Left hindlimb (tissue), 1 donor: ENCODE data around the gene ASXL3.

Experiments
- DNase-seq: peaks from one replicate; pipeline ENCODE4 v3.0.0-alpha.2; 2018

ASXL3 gene

DNA sequence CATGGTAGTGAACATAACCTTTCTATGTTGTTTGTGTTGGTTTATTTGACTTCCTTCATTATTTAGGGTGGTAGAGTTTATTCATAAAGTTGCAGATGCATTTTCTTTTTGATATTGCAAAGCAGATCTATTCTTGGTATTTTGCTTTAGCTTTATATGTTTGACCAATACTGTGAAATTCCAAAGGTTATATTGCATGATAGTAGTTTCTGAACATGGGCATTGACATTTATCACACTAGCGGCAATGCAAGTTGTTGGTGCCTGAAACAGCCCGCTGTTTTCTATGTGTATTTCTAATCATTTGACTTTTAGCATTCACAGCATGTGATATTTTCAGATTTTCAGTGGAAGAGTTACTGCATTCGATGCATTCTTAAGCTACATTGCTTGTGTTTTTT, 87.2 kb downstream of the ASXL3 start:
- no peak for DNase-seq

DNA sequence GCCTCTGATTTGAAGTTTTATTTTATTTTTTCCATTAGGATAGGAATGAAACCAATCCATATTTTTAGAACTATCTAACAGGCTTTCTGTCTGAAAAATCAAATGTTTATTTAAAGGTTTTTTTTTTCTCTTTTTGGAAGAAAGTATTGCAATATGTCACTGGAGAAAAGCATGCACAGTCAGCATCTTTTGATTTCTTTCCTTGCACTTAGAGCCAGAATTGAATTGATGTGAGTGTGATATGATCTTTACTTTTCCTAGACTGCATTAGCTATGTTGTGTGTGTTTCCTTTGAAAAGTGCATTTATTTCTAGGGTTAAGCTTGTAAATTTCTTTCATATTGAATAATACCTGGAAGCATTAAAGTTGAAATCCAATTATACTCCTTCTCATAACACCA, 87.6 kb downstream of the ASXL3 start:
- DNase-seq, result no peak

DNA sequence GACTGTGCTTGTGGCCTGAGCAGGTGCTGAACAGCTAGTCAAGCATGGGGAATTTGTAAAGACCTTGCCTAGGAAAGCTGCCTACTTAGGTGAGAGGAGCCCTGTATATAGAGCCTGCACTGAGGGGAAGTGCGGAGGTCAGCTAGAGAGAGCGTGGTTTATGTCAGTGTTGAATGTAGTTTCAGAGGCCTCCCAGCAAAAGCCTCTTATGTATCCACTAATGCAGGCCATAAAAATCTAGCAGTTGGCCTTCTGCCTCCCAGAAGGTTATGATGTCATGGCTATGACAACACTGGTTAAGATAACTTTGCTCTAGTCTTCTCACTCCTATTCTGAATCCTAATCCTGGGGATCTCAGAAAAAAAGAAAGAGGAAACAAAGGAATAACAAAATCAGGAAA, 88.9 kb downstream of the ASXL3 start:
- DNase-seq, result no peak

DNA sequence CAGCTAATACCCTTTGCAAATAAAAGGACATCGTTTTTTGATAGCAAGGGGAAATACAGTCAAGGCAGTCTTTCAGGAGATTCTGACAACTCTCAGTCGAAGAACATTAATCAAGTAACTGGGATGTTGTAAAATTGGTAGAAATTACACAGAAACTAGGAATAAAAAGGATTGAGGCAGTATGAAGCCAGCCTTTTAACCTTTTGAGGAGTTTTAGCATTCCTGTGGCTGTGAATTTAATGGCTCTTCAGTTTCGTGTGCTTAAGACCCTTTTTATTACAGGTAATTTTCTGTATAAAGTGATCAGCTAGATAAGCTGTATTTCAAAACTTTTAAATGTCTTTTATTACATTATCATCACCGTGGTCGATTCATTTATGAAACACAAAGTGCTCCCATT, 91.6 kb downstream of the ASXL3 start:
- no peak for DNase-seq

DNA sequence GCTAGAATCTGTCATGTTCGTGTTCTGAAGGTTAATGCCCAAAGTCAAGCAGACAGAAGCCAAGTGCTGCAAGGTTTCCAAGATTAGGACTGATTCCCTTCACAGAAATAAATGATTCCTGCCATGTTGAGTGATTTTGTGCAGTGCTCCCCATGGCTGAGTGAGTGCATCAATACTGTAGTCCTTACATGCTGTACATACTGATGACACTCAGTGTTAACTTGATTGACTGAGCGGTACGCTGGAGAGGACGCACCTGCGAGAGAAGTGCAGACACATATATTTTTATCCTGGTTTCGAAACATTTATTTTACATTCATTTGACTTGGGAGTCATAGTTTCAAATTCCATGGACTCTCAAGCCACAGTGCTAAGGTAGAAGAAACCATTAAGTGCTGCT, 92.0 kb downstream of the ASXL3 start:
- DNase-seq, result no peak

DNA sequence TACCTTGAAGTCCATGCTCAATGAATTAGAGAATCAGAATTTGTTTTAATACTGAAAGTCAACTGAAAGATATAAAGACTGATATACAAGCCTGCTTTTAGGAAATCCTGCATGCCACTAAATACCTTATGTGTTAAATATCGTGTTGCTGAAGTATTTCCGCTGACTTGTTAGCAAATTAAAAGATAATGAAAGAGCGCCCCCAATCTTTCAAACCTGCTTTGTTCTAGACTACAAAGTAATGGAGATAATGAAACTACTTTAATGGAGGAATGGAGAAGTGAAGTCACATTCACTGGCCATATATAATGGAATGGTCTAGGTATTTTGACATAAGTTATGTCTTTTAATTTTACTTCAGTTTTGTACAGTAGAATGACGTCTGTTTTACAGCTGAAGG, 95.7 kb downstream of the ASXL3 start:
- no peak for DNase-seq

DNA sequence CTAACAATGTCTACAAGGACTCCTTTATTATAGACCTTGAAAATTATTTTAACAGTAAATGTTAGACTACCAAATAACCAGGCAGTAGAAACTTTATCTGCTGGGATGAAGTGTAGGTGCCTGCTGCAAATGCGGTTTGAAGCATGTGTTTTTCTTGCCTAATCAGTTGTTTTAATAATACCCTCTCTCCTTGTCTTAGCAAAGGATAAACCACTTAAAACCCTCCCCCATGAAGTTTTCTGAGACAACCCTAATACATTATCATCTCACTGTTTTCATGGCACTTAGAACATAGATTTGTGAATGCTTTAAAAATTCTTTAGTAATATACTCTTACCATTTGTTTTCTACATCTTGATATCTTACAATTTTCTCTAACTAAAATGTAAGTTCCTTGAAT, 98.6 kb downstream of the ASXL3 start:
- no peak for DNase-seq

DNA sequence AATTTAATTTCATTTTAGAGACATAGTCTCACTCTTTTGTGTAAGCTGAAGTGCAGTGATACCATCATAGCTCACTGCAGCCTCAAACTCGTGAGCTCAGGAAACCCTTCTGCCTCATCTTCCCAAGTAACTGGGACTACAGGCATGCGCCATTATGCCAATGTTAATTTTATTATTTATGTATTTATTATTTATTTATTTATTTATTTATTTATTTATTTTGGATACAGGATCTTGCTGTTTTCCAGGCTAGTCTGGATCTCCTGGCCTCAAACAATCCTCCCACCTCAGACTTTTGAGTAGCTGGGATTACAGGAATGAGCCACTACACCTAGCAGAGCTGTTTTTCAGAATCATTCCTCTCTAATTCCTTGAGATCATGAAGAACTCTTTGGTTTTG, 99.9 kb downstream of the ASXL3 start:
- DNase-seq, result no peak

DNA sequence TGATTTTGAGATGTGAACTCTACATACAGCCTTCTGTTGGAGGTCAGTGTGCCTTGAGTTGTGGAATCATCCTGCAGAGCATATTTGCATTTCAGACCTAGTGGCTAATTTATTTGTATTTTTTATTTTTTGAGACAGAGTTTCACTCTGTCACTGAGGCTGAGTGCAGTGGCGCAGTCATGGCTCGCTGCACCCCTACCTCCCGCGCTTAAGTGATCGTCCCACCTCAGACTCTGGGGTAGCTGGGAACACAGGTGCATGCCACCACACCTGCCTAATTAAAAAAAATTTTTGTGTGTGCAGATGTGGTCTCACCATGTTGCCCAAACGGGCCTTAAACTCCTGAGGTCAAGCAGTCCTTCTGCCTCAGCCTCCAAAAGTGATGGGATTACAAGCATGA, 104.4 kb downstream of the ASXL3 start:
- no peak for DNase-seq

DNA sequence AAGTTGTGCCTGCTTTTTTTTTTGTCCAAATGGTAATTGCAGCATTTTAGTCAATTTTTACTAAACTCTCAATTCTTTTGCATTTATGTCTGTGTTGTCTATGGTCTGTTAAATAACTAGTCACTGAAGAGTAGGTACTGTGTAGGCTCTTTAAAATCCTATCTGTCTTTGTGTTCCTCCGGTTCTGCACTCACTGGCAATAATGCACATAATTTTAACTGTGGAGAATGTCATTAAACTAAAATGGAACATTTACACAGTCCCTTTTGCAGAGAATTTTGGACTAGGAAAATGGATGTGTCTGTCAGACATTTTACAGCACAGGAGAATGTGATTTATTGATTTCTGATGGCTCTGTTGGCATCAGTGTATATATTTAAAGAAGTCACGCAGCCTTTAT, 116.6 kb downstream of the ASXL3 start:
- no peak for DNase-seq

DNA sequence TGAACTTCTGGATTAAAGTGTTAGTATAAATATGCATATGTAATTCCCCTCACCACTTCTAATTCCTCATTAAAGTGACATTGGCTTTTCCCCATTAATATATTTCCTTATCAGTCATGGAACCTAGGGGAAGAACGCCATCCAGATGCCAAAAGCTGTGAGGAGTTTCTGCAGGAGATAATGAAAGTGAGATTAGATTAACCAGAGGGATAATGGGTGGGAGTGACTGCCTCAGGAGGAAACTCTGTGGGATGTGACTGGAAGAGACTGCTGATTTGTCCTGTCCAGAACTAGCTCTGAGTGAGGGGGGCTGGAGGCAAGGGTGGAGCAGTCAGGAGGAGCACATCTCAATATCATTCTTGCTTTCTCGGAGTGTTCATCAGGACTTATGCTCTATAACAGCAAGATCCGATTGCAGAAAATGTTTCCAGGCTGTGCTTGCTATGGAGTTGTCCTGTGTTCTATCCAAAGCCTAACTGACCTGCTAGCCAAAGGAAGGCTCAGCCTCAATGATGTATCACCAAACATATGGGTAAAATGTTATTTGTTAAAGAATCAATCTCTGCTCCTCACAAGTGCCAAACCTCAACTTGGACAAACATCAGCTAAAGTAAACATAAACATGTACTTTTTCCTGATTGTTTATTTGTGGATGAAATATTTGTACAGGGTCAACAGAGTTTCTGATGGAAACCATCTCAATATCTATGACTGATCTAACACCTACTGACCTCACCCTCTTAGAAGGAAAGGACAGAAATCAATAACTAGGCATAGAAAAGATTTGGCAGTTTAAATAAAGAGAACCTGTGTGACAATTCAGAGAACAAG, 118.5 kb downstream of the ASXL3 start:
- no peak for DNase-seq

DNA sequence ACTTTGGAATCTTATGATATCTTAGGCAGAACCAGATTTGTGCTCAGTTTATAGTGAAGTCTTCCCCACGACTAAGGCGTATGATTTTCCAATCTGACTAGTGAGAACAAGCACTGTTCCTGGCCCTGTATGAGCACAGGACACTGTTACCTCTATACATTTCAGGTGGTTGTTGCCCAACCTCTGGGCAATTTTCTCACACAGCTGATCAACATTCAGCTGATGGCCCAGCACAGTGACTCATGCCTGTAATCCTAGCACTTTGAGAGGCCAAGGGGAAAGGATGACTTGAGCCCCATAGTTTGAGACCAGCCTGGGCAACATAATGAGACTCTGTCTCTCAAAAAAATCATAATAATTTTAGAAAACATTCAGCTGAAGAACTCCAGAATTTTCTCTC, 119.5 kb downstream of the ASXL3 start:
- DNase-seq, result no peak

DNA sequence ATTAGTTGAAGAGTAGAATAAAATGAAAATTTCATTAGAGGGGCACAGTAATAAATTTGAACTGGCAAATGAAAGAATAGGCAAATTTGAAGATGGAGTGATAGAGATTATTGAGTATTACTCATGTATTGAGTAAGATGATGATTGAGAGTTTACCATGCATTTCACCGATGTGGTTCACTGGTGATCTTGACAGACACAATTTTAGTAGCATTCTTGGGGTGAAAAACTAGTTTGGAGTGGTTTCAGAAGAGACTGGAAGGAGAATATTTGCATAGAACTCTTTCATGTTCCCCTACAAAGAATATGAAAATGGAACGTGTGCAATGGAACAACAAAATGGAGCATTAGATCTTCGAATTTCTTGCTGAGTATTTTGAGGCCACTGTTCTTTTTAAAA, 121.4 kb downstream of the ASXL3 start:
- no peak for DNase-seq

DNA sequence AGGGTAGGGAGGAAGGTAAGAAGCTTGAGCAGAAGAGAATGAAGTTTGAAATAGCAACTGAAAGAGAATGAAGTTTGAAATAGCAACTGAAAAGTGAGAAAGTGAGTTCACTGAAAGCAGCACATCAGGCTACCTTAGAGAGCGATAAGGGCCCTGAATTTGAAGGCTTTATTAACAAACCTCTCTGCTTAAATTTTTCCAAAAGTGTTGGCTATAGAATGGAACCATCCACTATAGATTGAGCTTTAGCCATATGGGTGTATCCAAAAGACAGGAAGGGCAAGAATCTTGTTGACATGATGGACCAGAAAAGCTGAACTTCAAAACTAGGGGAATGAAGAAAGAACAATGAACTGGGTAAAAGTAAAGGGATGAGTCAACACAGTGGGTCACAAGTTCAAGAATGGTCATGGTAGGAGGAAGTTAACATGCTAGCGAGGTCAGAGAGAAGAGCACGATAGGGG, 122.5 kb downstream of the ASXL3 start:
- no peak for DNase-seq

DNA sequence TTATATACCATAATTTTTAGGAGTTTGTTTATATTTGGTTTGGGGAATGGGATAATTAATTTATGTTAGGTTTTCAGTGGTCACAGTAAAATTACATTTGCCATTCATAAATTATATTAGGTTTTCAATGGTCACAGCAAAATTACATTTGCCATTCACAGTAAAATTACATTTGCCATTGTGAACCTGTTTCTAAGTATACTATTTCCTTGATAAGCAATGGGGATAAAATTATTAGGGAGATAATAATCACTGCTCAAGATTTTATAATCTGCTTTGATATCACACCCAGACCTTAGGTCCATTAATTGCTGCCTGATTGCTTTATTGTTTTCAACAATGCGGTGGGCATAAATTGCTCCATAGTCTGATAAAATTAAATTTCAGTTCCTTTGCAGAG, 124.6 kb downstream of the ASXL3 start:
- no peak for DNase-seq

DNA sequence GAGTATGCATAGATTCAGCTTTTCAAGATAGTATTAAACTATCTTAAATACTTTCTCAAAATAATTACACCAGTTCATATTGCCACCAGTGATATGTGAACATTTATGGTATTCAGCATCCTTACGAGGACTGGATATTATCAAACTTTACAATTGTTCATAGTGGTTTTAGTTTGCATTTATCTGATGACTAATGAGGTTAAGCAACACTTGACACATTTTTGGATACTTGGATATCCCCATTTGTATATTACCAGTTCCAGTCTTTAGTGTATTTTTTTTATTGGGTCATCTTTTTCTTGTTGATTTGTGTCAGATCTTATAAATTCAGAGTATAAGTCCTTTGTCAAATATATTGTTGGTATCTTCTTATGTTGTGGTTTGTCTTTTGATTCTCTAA, 128.4 kb downstream of the ASXL3 start:
- no peak for DNase-seq

DNA sequence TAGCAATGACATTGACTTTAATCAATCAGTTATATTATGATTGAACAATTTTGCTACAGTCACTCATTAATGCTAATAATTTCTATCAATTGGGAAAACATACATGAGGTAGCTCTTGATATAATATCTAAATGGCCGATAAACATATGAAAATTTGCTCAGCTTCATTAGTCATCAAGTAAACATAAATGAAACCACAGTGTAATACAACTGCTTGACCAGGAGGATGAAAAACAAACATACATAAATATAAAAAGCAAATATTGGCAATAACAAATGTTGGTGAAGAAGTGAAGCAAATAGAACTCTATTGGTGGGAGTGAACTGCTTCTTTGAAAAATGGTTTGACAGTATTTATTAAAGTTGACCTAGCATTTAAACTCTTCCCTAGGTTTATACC, 130.9 kb downstream of the ASXL3 start:
- no peak for DNase-seq

DNA sequence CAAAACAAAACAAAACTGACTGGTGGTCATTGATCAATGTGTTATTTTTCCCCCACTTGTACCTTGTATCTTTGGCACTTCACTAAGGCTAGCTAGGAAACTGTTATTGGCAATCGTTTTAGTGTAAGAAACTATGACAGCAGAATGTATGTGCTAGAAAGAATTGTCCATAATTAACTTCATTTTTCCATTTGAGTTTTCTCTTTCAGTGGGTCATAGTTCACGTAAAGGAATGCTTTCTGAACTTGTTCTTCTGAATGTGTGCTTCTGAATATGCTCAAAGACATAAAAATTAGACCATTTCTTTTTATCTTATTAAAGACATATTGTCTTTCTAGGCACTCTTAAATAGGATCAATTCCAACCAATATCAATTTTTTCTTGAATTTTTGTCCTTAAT, 132.2 kb downstream of the ASXL3 start:
- DNase-seq, result no peak

DNA sequence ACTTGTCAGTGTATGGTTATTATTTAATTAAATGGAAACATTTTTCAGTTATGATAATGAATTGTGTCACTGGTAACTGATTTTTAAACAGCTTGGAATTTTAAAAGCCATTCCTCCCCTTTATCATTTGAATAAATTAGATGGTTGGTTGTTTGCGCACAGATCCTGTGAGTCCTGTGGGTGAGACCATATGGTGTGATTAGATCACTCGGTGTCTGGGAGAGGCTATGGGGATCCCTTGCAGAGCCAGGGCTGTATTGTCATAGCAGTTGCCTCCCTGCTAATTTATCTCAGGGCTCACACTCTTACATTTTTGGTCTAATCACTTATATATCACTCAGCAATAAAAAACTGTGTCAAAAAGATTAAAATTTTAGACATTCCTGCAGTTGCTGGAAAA, 133.5 kb downstream of the ASXL3 start:
- no peak for DNase-seq

DNA sequence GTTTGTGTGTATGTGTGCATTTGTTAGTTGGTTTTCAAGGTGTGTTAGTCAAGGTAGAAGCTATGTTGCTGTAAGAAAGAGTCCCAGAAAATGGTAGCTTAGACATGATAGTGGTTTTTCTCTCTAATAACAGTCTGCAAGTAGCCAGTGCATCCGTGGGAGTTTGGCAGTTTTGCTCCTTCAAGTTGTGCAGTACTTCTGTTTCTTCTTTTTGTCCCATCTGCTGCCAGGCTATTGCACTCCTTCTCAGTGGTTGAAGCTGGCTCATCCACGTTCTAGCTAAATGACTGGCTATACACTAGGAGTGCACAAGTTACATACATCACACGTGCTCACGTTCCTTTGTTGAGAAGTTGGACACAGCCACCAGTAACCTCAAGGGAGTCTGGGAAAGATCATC, 134.7 kb downstream of the ASXL3 start:
- no peak for DNase-seq

DNA sequence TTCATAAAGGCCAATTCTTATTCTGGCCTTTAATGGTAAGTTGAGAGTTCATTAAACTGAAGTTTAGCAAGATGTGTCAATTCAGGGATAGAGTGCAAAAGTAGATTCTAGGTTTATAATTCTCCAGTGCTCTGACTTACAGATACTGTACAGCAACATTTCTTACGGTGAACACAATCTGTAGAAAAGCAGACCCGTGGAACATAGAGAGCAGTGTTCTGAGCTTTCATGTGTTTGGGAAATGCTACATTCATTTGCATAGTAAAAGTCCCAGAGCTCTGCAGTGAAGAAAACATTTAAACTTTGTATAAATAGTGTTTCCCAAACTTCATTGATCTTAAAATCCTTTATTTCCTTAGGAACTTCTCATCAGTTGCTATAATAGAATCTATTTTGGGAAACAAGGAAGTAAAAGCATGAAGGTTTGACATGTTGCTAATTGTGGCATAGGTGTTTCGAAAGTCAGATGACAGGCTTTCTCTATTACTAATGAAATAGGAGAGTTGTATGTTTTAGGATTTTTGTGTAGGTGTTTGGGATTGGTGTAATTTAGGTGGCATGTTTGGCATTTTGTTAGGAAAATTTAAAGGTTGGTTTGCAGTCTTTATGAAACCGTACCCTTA, 138.2 kb downstream of the ASXL3 start:
- no peak for DNase-seq

DNA sequence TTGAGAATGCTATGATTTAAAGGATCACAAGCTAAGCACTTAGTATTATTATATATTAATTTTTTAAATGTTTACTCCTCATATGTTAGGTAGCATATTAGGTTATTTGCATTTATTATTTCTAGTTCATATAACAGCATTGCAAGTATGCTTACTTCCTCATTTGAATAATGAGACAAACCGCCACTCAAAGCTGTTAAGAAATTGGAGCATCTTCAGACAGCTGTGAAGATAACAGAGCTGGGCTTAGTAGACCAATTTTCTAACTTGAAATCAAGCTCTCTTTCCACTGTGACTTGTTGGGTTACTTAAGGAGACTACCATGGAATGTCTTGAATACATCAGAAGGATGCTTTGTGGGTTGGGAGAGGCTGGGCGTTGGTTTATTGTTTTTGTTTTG, 139.3 kb downstream of the ASXL3 start:
- no peak for DNase-seq

DNA sequence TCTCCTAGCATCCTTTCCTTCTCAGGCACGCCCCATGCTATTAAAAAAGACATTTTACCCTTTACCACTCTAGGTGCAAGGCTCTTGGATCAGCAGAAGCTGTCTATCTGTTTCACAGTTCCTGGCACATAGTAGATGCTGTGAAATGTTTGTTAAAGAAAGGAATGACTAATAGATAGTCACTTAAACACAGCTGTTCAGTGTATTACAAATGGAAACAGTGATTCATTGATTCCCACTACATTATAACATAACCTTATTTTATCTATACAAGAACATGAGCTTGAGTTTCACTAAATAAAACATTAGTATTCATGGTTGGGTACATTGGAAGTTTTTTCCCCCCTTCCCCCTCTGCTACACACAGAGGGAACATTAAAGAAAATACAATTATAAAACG, 142.1 kb downstream of the ASXL3 start:
- no peak for DNase-seq

DNA sequence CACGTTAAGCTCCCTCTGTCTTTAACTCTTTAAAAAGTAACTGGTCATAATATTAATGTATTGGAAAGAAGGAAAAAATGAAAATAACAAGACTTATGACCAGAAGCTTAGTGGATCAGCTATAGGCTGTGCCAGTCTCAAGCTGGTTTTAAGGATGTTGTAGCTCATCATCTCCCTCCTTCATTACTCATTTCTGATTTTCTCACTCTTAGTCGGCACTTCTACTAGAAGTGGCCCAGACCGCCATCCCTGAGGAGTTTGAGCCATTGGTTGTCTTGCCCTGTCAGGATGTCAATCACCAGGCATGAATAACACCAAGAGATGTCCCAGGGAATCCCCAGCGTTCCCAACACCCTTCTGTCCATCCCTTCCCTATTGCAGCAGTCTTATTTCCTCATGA, 151.5 kb downstream of the ASXL3 start:
- no peak for DNase-seq

DNA sequence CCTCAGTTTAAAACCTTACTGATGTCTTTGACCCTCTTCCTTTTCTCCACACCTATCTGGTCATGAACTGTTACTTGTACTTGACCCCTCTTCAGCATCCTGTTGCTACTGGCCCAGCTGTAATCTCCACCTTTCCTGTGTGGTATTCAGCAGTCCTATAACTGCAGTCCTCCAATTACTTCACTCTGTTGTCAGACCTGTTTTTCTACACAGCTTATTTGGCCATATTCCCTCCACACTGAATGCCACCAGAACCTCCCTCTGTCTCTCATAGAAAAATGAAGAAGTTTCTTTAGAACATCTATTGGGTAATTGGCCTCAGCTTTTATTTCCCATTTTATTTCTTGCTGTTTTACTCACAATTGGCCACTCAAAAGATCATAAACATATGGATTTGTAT, 155.4 kb downstream of the ASXL3 start:
- DNase-seq, result no peak
